SH-SY5Y (cell line): Measurements from ENCODE around the gene DLG2.

Experiments used
- GATA2 ChIP-seq: IDR thresholded peaks from 2 replicates; pipeline ENCODE4 v1.6.1; 2011; ENCODE audit warnings: mild to moderate bottlenecking, low read depth, low read length
- GATA3 ChIP-seq: IDR thresholded peaks from 2 replicates; pipeline ENCODE4 v1.6.1; 2011; ENCODE audit warnings: low read depth, mild to moderate bottlenecking, low read length, moderate library complexity

DNA sequence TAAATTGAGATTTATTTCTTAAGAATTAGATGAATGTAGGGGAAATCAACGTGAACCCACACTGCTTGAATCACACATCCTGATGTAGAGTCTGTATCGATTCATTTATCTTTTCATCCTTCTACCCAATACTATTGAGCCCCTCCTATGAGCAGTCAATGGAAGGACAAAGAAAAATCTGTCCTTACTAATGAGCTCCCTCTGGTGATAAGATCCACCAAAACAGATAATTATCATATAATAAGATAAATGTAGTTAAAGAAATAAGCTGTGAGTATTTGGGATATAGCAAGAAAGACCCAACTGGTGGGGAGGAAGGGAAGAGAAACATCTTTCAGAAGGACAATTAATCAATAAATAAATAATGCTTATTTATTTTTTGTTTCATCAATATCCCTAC lies 1955.9 kb downstream of the DLG2 start:
- TF ChIP-seq GATA2 (no peak), GATA3 (no peak)
